Fibroblast of skin of right quadriceps (primary cell): ENCODE results near the gene TLK1.
"Not testable (repeated sequence)": the region's sequence is repeated elsewhere in the genome, so short reads cannot be mapped to it uniquely, and the experiment has no call there.

Experiments used
- DNase-seq: peaks from one replicate; pipeline ENCODE4 v3.0.0-alpha.2; 2013

The TLK1 gene

GRCh38 chr2:171076422-171076821 lies 84.3 kb downstream of the TLK1 start:
- not testable (repeated sequence) for DNase-seq

GRCh38 chr2:171072164-171072563 lies 88.5 kb downstream of the TLK1 start:
- no peak for DNase-seq

DNA sequence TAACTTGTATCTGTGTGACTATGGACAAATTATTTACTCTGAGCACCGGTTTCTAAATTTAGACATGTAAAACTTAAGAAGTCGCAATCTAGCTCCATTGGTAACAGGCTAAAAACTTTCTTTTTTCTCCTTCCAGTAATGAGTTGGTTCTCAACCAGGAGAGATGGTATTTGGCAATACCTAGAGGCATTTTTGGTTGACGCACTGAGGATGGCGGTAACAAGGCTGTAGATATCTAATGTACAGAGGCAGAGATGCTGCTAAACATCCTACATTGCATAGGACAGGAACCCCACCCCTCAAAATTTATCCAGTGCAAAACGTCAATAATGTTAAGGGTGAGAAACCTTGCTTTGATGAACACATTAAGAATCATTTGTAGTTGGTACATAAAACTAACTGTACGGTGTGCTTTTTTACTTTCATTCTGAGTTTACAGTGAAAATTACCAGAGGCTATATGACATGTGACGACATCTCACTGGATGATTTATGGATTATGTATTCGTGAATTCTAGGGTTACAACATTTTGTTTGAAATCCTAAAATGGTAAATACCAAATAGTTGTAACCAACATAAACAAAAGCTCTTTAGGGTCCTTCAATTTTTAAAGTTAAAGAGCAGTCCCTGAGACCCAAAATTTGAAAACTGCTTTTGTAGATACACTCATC lies 91.3 kb downstream of the TLK1 start:
- DNase-seq, result no peak

GRCh38 chr2:171066110-171066509 lies 94.6 kb downstream of the TLK1 start:
- DNase-seq, result no peak

DNA sequence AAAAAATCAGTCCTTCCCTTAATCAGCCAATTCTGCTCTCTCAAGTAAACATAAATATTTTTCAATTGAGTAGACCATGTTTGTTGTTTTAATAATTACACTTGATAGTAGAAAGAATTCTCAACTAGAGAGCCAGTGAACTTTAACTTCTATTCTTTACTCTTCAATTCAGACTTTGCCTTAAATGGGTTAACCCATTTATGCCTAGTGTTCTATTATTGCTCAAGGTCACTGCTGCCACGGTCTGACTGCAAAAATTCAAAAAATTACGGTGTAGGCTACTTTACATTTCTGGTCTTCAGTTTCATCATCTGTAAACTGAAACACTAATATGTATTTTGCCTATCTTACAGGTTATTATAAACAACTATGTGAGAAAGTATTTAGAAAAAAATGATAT lies 103.1 kb downstream of the TLK1 start:
- DNase-seq, result no peak

DNA sequence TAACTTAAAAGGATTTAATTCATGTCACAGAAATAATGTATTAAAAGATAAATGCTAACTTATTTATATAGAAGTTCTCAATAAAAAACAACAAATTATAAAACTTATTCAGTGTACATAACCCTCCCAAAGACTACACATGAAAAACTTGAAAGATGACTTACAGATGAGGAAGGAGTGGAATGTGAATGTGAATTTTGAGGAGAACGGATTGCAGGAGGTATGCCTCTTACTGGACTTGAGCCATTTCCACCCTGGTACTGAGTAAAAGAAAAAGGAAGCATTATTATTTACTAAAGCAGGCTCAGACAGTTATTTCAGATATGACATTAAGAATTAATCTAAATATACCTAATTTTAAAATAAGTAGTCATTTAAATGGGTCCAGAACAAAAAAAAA lies 104.4 kb downstream of the TLK1 start:
- DNase-seq, result peak; percentile 32

GRCh38 chr2:171049691-171050090 lies 111.0 kb downstream of the TLK1 start:
- no peak for DNase-seq

GRCh38 chr2:171046048-171046560 lies 114.6 kb downstream of the TLK1 start:
- DNase-seq, result no peak

- DNase-seq, result no peak
Measured at GRCh38 chr2:171044416-171044815, 116.3 kb downstream of the TLK1 start.

GRCh38 chr2:171042253-171042969 lies 118.3 kb downstream of the TLK1 start:
- no peak for DNase-seq

DNA sequence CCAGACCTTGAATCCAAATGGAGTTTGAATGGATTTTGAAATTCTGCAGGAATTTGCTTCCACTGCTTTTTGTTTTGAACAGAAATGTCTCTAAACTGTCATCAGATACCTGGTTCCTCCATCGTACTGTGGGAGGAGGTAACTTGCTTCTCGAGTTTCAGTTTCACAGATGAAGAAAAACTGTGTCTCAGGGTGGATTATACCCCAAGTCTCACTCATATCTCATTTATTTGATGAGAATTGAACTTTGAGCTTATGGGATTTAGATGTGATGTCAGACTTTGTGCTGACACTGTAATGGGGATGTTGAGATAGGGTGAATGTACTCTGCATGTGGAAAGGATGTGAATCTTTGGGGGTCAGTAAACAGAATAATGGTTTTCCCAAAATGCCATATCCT lies 124.2 kb downstream of the TLK1 start:
- no peak for DNase-seq

DNA sequence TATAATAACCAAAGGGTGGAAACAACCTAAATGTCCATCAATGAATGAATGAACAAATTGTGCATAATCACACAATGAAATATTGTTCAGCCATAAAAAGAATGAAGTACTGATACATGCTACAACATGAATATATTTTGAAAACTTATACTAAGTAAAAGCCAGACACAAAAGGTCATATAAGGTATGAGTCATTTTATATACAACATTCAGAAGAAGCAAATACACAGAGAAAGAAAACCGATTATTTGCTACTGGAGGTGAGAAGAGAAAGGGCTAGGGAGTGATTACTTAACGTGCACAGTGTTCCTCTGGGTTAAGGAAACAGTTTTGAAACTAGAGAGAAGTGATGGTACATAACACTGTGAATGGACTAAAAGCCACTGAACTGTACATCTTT lies 126.4 kb downstream of the TLK1 start:
- DNase-seq, result no peak

GRCh38 chr2:171025214-171025613 lies 135.5 kb downstream of the TLK1 start:
- DNase-seq, result no peak

DNA sequence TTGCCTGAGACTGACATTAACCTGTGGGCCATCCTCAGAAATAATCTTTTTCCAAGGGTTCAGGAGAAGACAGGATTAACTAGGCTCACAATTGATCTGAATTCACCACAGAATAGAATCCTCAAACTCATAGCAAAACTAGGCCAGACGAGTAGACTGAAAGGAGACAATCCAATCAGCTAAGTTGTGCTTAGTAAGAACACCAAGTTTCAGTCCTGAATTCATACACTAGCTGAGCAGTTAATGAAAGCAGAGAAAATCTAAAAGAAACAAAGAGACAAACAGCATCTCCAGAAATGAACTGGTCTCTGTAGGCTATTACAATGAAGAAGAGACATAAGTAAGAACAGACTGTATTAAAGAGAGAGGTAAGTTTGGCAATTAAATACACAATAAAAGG lies 142.2 kb downstream of the TLK1 start:
- no peak for DNase-seq

- DNase-seq, result no peak
Measured at GRCh38 chr2:171016125-171016524, 144.6 kb downstream of the TLK1 start.

GRCh38 chr2:171013851-171014250 lies 146.8 kb downstream of the TLK1 start:
- no peak for DNase-seq

DNA sequence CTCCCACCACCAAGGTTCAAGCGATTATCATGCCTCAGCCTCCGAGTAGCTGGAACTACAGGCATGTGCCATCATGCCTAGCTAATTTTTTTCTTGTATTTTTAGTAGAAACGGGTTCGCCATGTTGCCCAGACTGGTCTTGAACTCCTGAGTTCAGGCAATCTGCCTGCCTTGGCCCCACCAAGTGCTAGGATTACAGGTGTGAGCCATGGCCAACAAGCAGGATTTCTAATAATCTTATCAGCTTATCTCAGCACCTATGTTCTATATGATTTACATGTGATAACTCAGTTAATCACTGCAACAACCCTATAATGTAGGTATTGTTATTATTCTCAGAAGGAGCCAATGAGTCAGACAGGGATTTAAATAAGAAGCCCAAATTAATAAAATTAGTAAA lies 151.3 kb downstream of the TLK1 start:
- no peak for DNase-seq

DNA sequence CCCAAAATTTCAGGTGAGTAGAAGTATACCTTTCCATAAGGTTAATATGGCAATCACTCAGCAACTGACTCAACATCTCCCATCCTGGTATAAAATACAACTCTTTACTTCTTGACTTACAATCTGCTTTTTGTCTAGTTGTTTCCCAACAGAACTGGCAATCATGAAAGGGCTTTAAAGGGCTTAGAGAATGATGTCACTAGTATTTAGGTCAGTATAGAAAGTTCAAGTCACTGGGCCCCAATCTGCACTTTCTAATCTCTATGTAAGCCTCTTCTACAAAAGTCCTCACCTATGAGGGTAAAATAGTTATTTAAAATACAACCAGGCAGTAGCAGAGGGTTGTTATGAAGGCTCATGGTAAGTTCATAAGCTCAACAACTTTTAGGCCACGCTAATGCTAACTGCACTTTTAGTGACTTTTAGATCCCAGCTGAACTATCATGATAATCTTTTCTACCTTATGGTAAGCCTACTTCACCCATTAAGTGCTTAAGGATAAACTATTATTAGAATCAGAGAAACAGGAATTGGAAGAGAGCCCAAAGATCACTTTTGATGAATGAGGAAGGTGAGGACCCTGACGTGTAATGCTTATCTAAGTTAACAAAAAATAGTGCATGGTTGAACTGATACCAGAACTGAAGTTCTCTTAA lies 152.0 kb downstream of the TLK1 start:
- no peak for DNase-seq

DNA sequence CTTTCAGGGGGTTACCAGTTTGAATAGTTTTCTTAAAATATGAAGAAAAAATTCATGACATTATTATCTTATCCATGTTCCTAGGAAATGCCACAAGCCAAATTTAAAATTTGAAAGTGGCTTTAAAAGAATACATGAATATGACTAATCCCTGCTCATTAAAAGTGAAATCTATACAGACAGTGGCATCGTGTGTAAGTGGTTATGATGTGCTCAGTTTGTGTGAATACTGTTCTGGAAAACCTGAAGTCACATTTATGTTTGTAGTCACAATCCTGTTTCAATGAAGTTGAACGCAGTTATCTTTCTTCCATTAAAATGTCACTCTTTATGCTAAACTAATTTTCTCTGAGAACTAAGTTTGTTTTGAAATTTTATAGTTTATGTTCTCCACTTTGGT lies 155.9 kb downstream of the TLK1 start:
- DNase-seq, result no peak

DNA sequence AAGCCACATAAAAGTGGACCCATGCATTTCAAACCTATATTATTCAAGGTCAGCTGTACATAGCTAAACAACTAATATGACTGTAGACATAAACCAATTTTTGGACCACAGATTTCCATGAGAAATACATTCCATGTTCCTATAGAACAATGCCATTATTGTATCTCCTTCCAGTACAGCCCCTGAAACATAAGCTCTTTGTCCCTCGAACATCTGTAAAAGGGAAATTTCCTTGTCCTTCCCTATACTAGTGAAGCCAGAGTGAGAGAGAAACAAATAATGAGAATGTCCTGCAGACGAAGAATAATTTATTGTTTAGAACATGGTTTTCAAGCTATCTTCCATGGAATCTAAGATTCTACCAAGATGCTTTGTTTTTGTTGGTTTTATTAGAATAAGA lies 156.3 kb downstream of the TLK1 start:
- DNase-seq, result no peak

- no peak for DNase-seq
Measured at GRCh38 chr2:170999654-171000053, 161.0 kb downstream of the TLK1 start.

DNA sequence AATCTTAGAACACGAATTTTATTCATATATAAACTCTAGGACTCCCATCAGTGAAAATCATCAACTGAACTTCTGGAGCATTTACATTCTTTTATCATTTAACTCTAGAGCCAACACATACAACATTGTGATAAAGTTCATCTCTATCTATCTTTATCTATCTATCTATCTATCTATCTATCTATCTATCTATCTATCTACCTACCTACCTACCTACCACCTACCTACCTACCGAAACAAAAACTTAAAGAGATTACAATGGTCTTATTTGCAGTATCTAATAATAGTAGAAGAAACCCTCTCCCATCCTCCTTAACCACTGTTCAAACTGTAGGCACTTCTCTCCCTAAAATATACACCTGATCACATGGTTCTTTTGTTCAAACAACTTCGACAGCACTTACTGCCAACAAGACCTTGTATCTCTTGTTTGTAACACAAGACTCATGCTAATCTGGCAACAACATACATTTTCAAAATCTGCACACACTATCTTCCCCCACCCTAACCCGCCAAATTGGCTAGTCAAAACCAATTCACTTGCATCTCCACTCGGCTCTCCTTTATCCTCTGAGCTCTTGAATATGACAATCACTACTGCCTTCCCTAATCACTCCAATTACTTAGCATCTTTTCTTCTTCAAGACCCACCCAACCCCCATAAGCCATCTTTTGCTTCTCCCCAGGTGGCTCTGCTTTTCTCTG lies 162.6 kb downstream of the TLK1 start:
- no peak for DNase-seq

DNA sequence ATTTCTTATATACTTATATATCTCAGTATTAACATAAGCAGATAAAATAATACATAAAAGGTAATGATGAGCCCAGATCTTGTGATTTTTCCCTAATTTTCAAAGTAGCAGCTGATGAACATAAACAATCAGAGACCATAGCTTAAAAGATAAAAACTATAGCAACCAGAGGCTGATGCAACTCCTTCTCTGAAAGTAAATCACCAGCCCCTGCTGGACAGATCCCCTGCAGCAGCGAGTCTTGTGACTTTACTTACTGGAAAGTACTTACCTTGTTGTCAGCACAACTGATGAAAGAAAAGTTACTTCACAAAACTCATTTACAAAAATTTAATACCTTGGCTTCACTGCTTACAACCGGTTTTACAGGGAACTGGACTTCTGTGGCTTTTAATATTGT lies 164.4 kb downstream of the TLK1 start:
- no peak for DNase-seq
